Ovary (tissue), 9 donors: Measurements from ENCODE around the gene EIF4EBP3. TPM values are rescaled to one million over a fixed set of nuclear protein-coding genes. Genes with fewer than 3 reads are reported as not detected.
A peak's percentile ranks its signal among the peaks of the same experiment; 100 is the strongest.

ENCODE experiments used
- DNase-seq, 5 donors: peaks; one replicate each; pipeline ENCODE4 v3.0.0-alpha.2; 2019 to 2020
- H3K27ac ChIP-seq, 2 donors: fragments of 200-600 bp; one replicate each; pipeline versions ENCODE4 v1.5.1 to v1.8.0; 2019 to 2022
- H3K27me3 ChIP-seq: fragments of 200-600 bp; one replicate; pipeline ENCODE4 v1.8.0; 2022
- H3K36me3 ChIP-seq: fragments of 200-600 bp; sonication (generic); one replicate; pipeline ENCODE4 v1.5.1; 2019
- H3K4me1 ChIP-seq: one replicate; pipeline ENCODE4 v1.8.1; 2013; ENCODE audit warnings: mild to moderate bottlenecking, moderate library complexity; ENCODE audit not compliant: insufficient read depth
- H3K4me3 ChIP-seq: fragments of 200-600 bp; sonication (generic); one replicate; pipeline ENCODE4 v1.5.1; 2017
- H3K9me3 ChIP-seq, 2 donors: fragments of 200-600 bp in 1 of 2; sonication (generic) in 1 of 2; one replicate each; pipeline versions ENCODE4 v1.5.1 to v1.8.1; 2013 to 2019; ENCODE audit warnings: mild to moderate bottlenecking in 1 of 2, moderate library complexity in 1 of 2
- CTCF ChIP-seq, 3 donors: fragments of 450-650 bp in 2 of 3; fragments of 200-600 bp in 1 of 3; IDR thresholded peaks; one replicate each; pipeline versions ENCODE4 v1.5.1 to v1.8.0; 2016 to 2022; ENCODE audit warnings: antibody characterized with exemption in 3 of 3, mild to moderate bottlenecking in 1 of 3
- EP300 ChIP-seq: sonication (generic); formaldehyde crosslinking; IDR thresholded peaks from one replicate; pipeline ENCODE4 v1.6.1; 2017; ENCODE audit warnings: antibody characterized with exemption
- POLR2A ChIP-seq: fragments of 450-650 bp; IDR thresholded peaks from one replicate; pipeline ENCODE4 v1.6.1; 2017; ENCODE audit warnings: antibody characterized with exemption, mild to moderate bottlenecking, moderate library complexity
- whole genome bisulfite sequencing, 3 donors: extraction: QIAGEN DNeasy Blood & Tissue Kit in 1 of 3; methylation state at CpG; one replicate each; pipeline versions ENCODE4 v1.1.5 to v1.1.7; 2013 to 2017; 5-methylcytosine and 5-hydroxymethylcytosine counted together
- intact Hi-C, 4 donors: fragments of 100-400 bp; cut with DNase I; formaldehyde crosslinking; loops; one replicate each; pipeline versions ENCODE4 v1.11.0 to v1.15.1; 2022 to 2023
- polyA plus RNA-seq, 2 donors: library from polyadenylated mRNA; stranded (reverse); fragments of 200-250 nt in 1 of 2; fragments of 350-450 nt in 1 of 2; fragmentation: Illumina TruSeq in 1 of 2; extraction: RNeasy Lipid Tissue Mini Kit (QIAGEN cat#74804) in 1 of 2; gene quantifications; one replicate each; pipeline ENCODE4 v1.2.3, GENCODE V29; 2013 to 2014
- total RNA-seq, 7 donors: library from RNA; depleted of rRNA in 2 of 7; stranded (reverse); fragments of >200 nt in 2 of 7; fragmentation: NEBNext Ultra II Directional in 3 of 7; extraction: Animal tissue kit (Norgen Biotek cat#: 25700) in 3 of 7; gene quantifications; one replicate each; pipeline versions ENCODE4 v1.1.0 to v1.2.4, GENCODE V29; 2016 to 2023
- donor health status: DM: no; HTN: no; CAD: no; lungs with moderate emphysema.
- donor health status: DM: no; HTN: no; CAD: no.
- donor health status: Bipolar disorder and iron deficiency.
- donor health status: DM: yes; HTN: yes; CAD: no.
- donor health status: DM: no; HTN: no; CAD: no.
- donor health status: DM: yes; HTN: yes; CAD: no.

EIF4EBP3 gene
- total and polyA plus RNA-seq, 9 donors: 8.6 to 30.2 (median 17.8) TPM

GRCh38 chr5:140549237-140550144 lies 2.0 kb downstream of the EIF4EBP3 start:
- Histone ChIP-seq H3K4me3 (no peak overlapping the region), H3K36me3 (no peaks in the 10 kb centered on the region), H3K9me3 (no peaks in the 10 kb centered on the region), H3K27me3 (no peaks in the 10 kb centered on the region), H3K27ac (peak overlapping the region; percentile 9 to 96), H3K4me1 (peaks cover 15% of the 10 kb centered on the region)
- TF ChIP-seq CTCF (IDR thresholded peaks at IDR 0.05) (no peak), EP300 (no peak), POLR2A (no peak)
- 68 to 70% (median 69%) methylated on average over 3 of the region's 3 CpGs for WGBS, 3 donors
- intact Hi-C loops: loop anchor here in 2 of 4 donors (5.0 kb wide), 3 partner anchors 93 to 147 kb away; partner anchors contain the start of genes ANKHD1 (in 1 of the 2), IK (in 1 of the 2) and NDUFA2 (in 1 of the 2)
- DNase-seq: peak in 3 of 5 donors; percentile 42 to 54 (median 46)

GRCh38 chr5:140550147-140551079 lies 3.0 kb downstream of the EIF4EBP3 start:
- no peak overlapping the region for H3K27ac ChIP-seq
- peaks cover 15% of the 10 kb centered on the region for H3K4me1 ChIP-seq
- no peaks in the 10 kb centered on the region for H3K9me3 ChIP-seq
- no peak overlapping the region for H3K4me3 ChIP-seq
- H3K36me3 ChIP-seq: no peaks in the 10 kb centered on the region
- H3K27me3 ChIP-seq: no peaks in the 10 kb centered on the region
- intact Hi-C loops: no loop called here
- no peak for TF ChIP-seq CTCF (IDR thresholded peaks at IDR 0.05)
- TF ChIP-seq EP300: no peak
- TF ChIP-seq POLR2A: no peak
- no peak for DNase-seq
- 79 to 83% (median 80%) methylated on average over 11 of the region's 11 CpGs for WGBS, 3 donors

- intact Hi-C loops: no loop called here
- H3K4me1 ChIP-seq: peaks cover 16% of the 10 kb centered on the region
- no peak for DNase-seq
- no peak overlapping the region for H3K27ac ChIP-seq
- H3K4me3 ChIP-seq: no peak overlapping the region
- TF ChIP-seq POLR2A (no peak), CTCF (IDR thresholded peaks at IDR 0.05) (no peak), EP300 (no peak)
- H3K27me3 ChIP-seq: no peaks in the 10 kb centered on the region
- WGBS, 3 donors: 76 to 81% (median 77%) methylated on average over 3 to 4 of the region's 4 CpGs
- no peaks in the 10 kb centered on the region for H3K9me3 ChIP-seq
- no peaks in the 10 kb centered on the region for H3K36me3 ChIP-seq
Measured at GRCh38 chr5:140551872-140552271, 4.4 kb downstream of the EIF4EBP3 start.

DNA sequence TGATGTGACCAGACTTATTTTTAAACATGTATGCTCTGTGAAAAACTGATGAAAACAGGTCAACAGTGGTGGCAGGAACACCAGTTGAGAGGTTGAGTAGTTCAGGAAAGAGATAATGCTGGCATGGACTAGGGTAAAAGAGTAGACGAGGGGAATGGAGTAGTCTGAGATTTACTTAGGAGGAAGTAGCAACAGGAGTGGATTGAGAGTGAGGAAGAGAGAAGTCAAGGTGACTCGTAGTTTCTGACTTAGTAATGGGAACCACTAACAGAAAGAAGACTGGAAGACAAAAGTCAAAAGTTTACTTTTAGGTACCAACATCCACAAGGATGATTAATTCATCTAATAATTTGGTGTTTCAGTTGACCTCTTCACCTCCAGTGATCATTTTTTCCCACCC lies 6.2 kb downstream of the EIF4EBP3 start:
- H3K4me1 ChIP-seq: peaks cover 11% of the 10 kb centered on the region
- TF ChIP-seq EP300: no peak
- TF ChIP-seq POLR2A: no peak
- TF ChIP-seq CTCF (IDR thresholded peaks at IDR 0.05): no peak
- H3K27me3 ChIP-seq: no peaks in the 10 kb centered on the region
- no peak overlapping the region for H3K4me3 ChIP-seq
- no peak overlapping the region for H3K27ac ChIP-seq
- 79 to 85% (median 85%) methylated on average over 2 of the region's 2 CpGs for WGBS, 3 donors
- H3K9me3 ChIP-seq: no peaks in the 10 kb centered on the region
- intact Hi-C loops: no loop called here
- DNase-seq: no peak
- no peaks in the 10 kb centered on the region for H3K36me3 ChIP-seq
